Kidney (tissue), 14 donors: Measurements from ENCODE around the gene SH3GL3. TPM values are rescaled to one million over a fixed set of nuclear protein-coding genes. Genes with fewer than 3 reads are reported as not detected.

Experiments used
- DNase-seq, 5 donors: peaks; one replicate each; pipeline ENCODE4 v3.0.0-alpha.2; 2013 to 2020
- FAIRE-seq: peaks from 2 replicates; lab custom pipeline; 2012; peaks lifted over from hg19 to GRCh38; lab: Jason Lieb, UNC
- H3K27ac ChIP-seq, 2 donors: one replicate each; pipeline ENCODE4 v1.7.0; 2013; ENCODE audit warnings: low read depth in 2 of 2, low read length in 2 of 2, inconsistent platforms in 1 of 2
- H3K27me3 ChIP-seq: one replicate; pipeline ENCODE4 v1.7.1; 2013; ENCODE audit warnings: low read length, inconsistent platforms; ENCODE audit not compliant: control insufficient read depth, insufficient read depth
- H3K36me3 ChIP-seq, 3 donors: one replicate each; pipeline versions ENCODE4 v1.7.0 to v1.7.1; 2013; ENCODE audit warnings: low read length in 3 of 3, control low read depth in 1 of 3, inconsistent platforms in 1 of 3; ENCODE audit not compliant: insufficient read depth in 3 of 3, control insufficient read depth in 2 of 3
- H3K4me1 ChIP-seq, 3 donors: one replicate each; pipeline versions ENCODE4 v1.7.0 to v1.7.1; 2013; ENCODE audit warnings: low read length in 3 of 3, inconsistent platforms in 1 of 3, low read depth in 1 of 3; ENCODE audit not compliant: control insufficient read depth in 2 of 3, insufficient read depth in 2 of 3
- H3K4me3 ChIP-seq, 3 donors: one replicate each; pipeline versions ENCODE4 v1.7.0 to v1.8.1; 2013; ENCODE audit warnings: low read length in 3 of 3, control low read depth in 1 of 3, inconsistent platforms in 1 of 3
- H3K9ac ChIP-seq, 3 donors: one replicate each; pipeline versions ENCODE4 v1.7.0 to v1.7.1; 2013; ENCODE audit warnings: low read length in 3 of 3, control low read depth in 1 of 3, inconsistent platforms in 1 of 3
- H3K9me3 ChIP-seq, 3 donors: one replicate each; pipeline versions ENCODE4 v1.7.0 to v1.7.1; 2013; ENCODE audit warnings: low read length in 3 of 3, control low read depth in 1 of 3, inconsistent platforms in 1 of 3; ENCODE audit not compliant: control insufficient read depth in 2 of 3, insufficient read depth in 1 of 3
- CTCF ChIP-seq: IDR thresholded peaks from 3 replicates; pipeline ENCODE4 v1.5.1; 2012; ENCODE audit warnings: mild to moderate bottlenecking, moderate library complexity, borderline replicate concordance; ENCODE audit not compliant: insufficient read depth; ENCODE audit errors: extremely low read depth
- intact Hi-C: fragments of 100-400 bp; cut with DNase I; formaldehyde crosslinking; loops from one replicate; pipeline ENCODE4 v1.11.1; 2022
- polyA plus RNA-seq: library from polyadenylated mRNA; stranded (reverse); fragments of 350-450 nt; fragmentation: Illumina TruSeq; extraction: RNeasy Lipid Tissue Mini Kit (QIAGEN cat#74804); gene quantifications from one replicate; pipeline ENCODE4 v1.2.3, GENCODE V29; 2014; ENCODE audit warnings: low read depth, low replicate concordance; ENCODE audit not compliant: insufficient read depth
- total RNA-seq: library from RNA; stranded (reverse); fragmentation: NEBNext Ultra II Directional; extraction: Animal tissue kit (Norgen Biotek cat#: 25700); gene quantifications from one replicate; pipeline ENCODE4 v1.2.1, GENCODE V29; 2021
- donor health status: control.
- donor health status: control.
- donor health status: control.
- donor health status: control.
- donor health status: control.
- donor health status: DM: yes; HTN: yes; CAD: no.
- donor health status: Normal renal cell carcinoma (clear cell type).

Gene SH3GL3
- total and polyA plus RNA-seq, 2 donors from 2014 or later, result 0.47 TPM; not detected in 1

GRCh38 chr15:83515164-83515563 is 68.0 kb downstream of the SH3GL3 start:
- no peak overlapping the region for H3K9ac ChIP-seq
- H3K9me3 ChIP-seq, result no peaks in the 10 kb centered on the region
- FAIRE-seq (no peak), DNase-seq (peak in 2 of 5 donors; percentile 43 to 56)
- H3K4me1 ChIP-seq, result no peaks in the 10 kb centered on the region
- TF ChIP-seq CTCF, result no peak
- intact Hi-C loops, result no loop called here
- no peak overlapping the region for H3K27ac ChIP-seq
- H3K27me3 ChIP-seq, result no peaks in the 10 kb centered on the region
- H3K36me3 ChIP-seq, result no peaks in the 10 kb centered on the region
- no peak overlapping the region for H3K4me3 ChIP-seq

GRCh38 chr15:83516935-83517334 is 69.8 kb downstream of the SH3GL3 start:
- FAIRE-seq (no peak), DNase-seq (no peak)
- H3K9ac ChIP-seq, result no peak overlapping the region
- TF ChIP-seq CTCF, result no peak
- no peaks in the 10 kb centered on the region for H3K36me3 ChIP-seq
- no peak overlapping the region for H3K4me3 ChIP-seq
- no peaks in the 10 kb centered on the region for H3K27me3 ChIP-seq
- intact Hi-C loops, result no loop called here
- no peaks in the 10 kb centered on the region for H3K9me3 ChIP-seq
- H3K4me1 ChIP-seq, result no peaks in the 10 kb centered on the region
- H3K27ac ChIP-seq, result no peak overlapping the region

GRCh38 chr15:83526319-83526718 is 79.2 kb downstream of the SH3GL3 start:
- Histone ChIP-seq H3K4me3 (no peak overlapping the region), H3K27me3 (no peaks in the 10 kb centered on the region), H3K4me1 (no peaks in the 10 kb centered on the region), H3K9ac (no peak overlapping the region), H3K36me3 (no peaks in the 10 kb centered on the region), H3K9me3 (peaks cover 0 to 12% (median 0%) of the 10 kb centered on the region in 3 donors), H3K27ac (no peak overlapping the region)
- no peak for TF ChIP-seq CTCF
- FAIRE-seq, result no peak
- intact Hi-C loops, result no loop called here
- no peak for DNase-seq

- no peak overlapping the region for H3K9ac ChIP-seq
- H3K27me3 ChIP-seq, result no peaks in the 10 kb centered on the region
- H3K36me3 ChIP-seq, result no peaks in the 10 kb centered on the region
- no peak overlapping the region for H3K4me3 ChIP-seq
- DNase-seq (no peak), FAIRE-seq (no peak)
- no peak overlapping the region for H3K27ac ChIP-seq
- TF ChIP-seq CTCF, result no peak
- no peaks in the 10 kb centered on the region for H3K4me1 ChIP-seq
- H3K9me3 ChIP-seq, result peaks cover 0 to 6% (median 0%) of the 10 kb centered on the region in 3 donors
- intact Hi-C loops, result no loop called here
Observed at GRCh38 chr15:83533410-83533962, 86.3 kb downstream of the SH3GL3 start.
